ENCODE results near the gene ZNF638. TPM values are rescaled to one million over a fixed set of nuclear protein-coding genes. Genes with fewer than 3 reads are reported as not detected.

Gene ZNF638, protein sequence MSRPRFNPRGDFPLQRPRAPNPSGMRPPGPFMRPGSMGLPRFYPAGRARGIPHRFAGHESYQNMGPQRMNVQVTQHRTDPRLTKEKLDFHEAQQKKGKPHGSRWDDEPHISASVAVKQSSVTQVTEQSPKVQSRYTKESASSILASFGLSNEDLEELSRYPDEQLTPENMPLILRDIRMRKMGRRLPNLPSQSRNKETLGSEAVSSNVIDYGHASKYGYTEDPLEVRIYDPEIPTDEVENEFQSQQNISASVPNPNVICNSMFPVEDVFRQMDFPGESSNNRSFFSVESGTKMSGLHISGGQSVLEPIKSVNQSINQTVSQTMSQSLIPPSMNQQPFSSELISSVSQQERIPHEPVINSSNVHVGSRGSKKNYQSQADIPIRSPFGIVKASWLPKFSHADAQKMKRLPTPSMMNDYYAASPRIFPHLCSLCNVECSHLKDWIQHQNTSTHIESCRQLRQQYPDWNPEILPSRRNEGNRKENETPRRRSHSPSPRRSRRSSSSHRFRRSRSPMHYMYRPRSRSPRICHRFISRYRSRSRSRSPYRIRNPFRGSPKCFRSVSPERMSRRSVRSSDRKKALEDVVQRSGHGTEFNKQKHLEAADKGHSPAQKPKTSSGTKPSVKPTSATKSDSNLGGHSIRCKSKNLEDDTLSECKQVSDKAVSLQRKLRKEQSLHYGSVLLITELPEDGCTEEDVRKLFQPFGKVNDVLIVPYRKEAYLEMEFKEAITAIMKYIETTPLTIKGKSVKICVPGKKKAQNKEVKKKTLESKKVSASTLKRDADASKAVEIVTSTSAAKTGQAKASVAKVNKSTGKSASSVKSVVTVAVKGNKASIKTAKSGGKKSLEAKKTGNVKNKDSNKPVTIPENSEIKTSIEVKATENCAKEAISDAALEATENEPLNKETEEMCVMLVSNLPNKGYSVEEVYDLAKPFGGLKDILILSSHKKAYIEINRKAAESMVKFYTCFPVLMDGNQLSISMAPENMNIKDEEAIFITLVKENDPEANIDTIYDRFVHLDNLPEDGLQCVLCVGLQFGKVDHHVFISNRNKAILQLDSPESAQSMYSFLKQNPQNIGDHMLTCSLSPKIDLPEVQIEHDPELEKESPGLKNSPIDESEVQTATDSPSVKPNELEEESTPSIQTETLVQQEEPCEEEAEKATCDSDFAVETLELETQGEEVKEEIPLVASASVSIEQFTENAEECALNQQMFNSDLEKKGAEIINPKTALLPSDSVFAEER (N-terminal part only)
- 100 to 1,000 TPM; 191 to 233 (median 215) TPM for total RNA-seq

DNA sequence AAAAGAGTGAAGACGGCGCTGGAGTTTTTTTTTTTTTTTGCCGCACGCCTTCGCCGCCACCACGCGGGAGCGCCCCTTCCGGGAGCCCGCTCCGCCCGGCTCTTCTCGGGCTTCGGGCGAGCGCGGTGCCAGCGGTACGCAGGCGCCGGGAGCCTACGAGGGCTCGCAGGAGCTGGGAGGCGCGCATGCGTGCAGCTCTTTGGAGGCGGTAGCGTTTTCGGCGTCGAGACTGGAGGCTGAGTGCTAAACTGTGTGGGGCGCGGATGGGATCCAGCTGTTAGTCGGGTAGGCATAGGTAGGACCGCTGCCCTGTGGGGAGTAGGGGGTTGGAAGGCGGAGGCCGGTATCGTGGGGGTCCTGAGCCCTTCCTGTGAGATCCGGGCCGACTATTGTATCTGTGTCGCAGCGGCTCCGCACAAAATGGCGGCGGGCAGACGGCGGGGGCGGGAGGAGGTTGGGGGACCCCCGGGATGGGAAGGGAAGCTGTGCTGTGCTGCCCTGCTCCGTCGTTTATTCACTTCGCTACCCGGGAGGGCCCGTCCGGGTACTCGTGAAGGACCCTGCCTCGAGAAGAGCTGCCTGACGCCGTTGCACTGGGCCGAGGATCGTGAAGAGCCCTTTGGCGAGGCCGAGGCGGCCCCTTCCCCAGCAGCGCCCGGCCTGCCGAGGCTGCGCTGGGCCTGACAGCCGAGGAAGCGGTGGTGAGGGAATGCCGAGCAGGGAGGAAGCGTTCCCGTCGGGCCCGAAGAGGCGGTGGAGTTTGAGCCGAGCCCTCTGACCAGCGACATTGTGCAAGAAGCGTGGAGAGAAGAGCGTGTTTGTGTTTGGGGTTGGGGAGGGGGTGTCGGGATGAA is at the start of gene ZNF638:
TSS of gene ZNF638 (plus strand) at position 202 of the 854 bp plus-strand sequence. CDS start 17,173 bp downstream, outside the sequence.
- TF ChIP-seq, protein P1, sequence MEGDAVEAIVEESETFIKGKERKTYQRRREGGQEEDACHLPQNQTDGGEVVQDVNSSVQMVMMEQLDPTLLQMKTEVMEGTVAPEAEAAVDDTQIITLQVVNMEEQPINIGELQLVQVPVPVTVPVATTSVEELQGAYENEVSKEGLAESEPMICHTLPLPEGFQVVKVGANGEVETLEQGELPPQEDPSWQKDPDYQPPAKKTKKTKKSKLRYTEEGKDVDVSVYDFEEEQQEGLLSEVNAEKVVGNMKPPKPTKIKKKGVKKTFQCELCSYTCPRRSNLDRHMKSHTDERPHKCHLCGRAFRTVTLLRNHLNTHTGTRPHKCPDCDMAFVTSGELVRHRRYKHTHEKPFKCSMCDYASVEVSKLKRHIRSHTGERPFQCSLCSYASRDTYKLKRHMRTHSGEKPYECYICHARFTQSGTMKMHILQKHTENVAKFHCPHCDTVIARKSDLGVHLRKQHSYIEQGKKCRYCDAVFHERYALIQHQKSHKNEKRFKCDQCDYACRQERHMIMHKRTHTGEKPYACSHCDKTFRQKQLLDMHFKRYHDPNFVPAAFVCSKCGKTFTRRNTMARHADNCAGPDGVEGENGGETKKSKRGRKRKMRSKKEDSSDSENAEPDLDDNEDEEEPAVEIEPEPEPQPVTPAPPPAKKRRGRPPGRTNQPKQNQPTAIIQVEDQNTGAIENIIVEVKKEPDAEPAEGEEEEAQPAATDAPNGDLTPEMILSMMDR (IDR thresholded peaks at IDR 0.05; ENCODE audit: low read depth), result no peak

DNA sequence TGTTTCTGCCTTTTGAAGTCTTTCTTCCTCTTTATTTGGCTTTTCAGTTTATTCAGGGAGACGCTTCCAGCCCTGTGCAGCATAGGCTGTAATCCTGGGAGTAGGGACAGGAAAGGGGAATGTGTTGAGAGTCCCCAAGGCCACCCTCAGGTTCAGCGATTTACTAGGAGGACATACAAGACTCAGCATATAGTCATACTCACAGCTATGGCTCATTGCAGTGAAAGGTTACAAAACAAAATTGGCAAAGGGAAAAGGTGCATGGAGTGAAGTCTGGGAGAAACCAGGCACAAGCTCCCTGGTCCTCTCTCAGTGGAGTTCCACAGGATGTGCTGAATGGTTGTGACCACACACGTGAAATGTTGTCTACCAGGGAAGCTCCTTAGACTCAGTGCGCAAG is 49.6 kb upstream of the ZNF638 start:
- TF ChIP-seq, protein P1 (IDR thresholded peaks at IDR 0.05; ENCODE audit: low read depth), result no peak

DNA sequence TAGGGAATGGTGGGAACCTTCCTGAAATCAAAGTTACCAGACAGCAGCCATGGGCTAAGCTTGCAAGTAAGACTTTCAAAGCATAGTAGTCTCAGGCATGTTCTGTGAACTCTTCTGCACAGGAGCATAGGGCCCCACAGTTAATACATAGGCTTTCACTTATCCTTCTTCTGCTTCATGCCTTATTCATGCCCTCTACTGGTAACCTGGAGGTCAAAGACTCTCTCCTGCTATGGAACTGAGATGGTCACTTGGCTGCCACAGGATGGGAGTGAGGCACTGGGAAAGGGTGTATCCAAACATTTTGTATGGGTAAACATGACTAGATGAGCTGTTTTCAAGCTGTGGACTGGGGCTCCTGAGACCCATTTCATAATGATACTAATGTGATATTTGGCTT is 49.1 kb upstream of the ZNF638 start:
- TF ChIP-seq, protein P1 (IDR thresholded peaks at IDR 0.05; ENCODE audit: low read depth), result no peak

DNA sequence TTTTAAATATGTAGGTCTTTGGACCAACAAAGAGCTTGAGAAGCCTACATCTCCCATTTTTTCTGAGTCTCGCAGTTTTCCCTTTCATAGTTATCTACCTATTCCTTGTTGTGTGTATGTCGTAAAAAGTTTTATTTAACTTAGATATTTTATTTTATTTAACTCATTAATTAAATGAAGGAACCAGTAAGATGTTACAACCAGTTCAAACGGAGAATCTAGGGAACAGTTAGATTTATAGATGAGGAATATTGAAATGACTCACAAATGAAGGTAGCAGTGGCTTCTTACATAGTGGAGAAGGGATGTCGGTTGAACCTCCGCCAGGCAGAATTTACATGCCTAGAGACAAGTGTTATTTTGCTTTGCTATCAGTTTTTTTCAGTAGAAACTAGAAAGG is 48.5 kb upstream of the ZNF638 start:
- TF ChIP-seq, protein P1 (IDR thresholded peaks at IDR 0.05; ENCODE audit: low read depth), result no peak

DNA sequence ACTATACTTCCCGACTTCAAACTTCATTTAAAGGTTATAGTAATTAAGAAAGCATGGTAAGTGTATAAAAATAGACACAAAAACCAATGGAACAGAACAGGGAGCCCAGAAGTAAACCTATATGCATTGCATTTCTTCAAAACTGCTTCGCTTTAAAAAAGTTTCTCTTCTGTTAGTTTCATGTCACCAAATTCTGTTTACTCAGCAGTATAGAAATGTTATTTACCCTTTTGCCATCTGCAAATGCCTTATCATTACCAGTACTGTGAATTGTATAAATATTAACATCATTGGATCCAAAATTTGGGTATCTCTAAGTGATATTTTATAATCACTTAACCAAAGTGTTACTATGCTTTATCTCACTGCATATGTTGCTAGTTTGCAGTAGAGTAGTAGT is 45.9 kb upstream of the ZNF638 start:
- TF ChIP-seq, protein P1 (IDR thresholded peaks at IDR 0.05; ENCODE audit: low read depth), result no peak

DNA sequence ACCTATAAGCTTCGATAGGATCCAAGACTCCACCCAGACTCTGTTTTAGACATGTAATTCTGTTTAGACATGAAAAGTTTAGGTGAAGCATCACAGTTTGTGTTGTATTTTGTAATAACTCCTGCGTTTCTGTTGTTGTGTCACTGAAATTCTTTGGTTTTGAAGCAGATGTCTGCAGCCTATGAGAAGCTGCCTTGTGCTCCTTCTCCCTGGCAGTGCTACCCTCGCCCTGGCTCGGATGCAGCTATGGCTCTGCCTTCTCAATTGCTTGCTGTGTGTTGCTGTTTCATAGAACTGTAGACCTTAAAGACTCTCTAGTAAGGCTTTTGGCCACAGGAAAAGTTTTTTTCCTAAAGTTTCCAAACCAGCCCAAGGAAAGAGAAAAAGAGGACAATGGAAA is 40.2 kb upstream of the ZNF638 start:
- TF ChIP-seq, protein P1 (IDR thresholded peaks at IDR 0.05; ENCODE audit: low read depth), result no peak

Measured in subcutaneous adipose tissue (tissue), 4 donors.